HG02981 (cell line): Measurements from ENCODE around the gene COA7.
"Not testable (repeated sequence)": the region's sequence is repeated elsewhere in the genome, so short reads cannot be mapped to it uniquely, and the experiment has no call there.

Source experiments
- ATAC-seq: cut with Tn5 transposase; IDR thresholded peaks from one replicate; pipeline ENCODE4 v1.9.1; 2021; ENCODE audit warnings: mild to moderate bottlenecking, moderate library complexity; ENCODE audit not compliant: unreplicated experiment

Gene COA7

GRCh38 chr1:52706941-52707926, 9.1 kb upstream of the COA7 start:
- ATAC-seq = no peak

DNA sequence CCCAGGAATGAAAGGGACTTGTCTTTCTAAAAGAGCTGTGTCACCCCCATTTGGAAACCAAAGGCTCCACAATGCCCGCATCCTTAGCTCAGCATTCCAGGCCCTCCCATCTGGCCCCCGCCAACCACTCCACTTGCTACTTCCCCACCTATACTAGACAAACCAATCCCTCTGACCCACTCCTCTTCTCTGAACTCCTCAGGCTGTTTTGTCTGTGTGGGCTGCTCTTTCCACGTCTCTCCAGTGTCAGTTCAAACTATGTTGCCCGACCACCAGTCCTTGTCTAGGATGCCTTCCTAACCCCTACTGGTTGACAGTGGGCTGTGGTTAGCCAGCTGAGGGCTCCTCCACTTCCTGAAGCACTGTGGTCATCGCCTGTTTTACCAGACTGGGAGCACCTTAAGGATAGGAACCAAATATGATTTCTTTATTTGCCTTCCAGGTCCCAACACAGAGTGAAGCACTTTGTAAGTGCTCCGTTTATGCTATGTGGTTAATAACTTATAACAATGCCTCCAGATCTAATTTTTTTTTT, 8.1 kb upstream of the COA7 start:
- ATAC-seq = no peak

- peak; percentile 91 for ATAC-seq
These were observed 5.0 kb upstream of the COA7 start for GRCh38 chr1:52702886-52703787.

- ATAC-seq = no peak
These were observed 2.5 kb downstream of the COA7 start for GRCh38 chr1:52695627-52696026.

DNA sequence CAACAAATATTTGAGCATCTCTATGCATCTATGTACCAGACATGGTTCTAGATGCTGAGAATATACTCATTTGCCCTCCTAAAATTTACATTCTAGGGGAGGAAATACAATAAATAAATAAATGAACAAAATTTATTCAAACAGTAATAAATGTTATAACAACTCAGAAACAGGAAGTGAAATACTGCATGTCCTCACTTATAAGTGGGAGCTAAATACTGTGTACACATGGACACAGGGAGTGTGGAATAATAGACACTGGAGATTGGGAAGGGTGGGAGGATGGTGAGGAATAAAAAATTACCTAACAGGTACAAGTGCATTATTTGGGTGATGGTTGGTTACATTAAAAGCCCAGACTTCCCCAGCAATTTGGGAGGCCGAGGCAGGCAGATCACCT, 4.3 kb downstream of the COA7 start:
- ATAC-seq = no peak

GRCh38 chr1:52693351-52693750, 4.8 kb downstream of the COA7 start:
- not testable (repeated sequence) for ATAC-seq

GRCh38 chr1:52692697-52693096, 5.5 kb downstream of the COA7 start:
- ATAC-seq = no peak

GRCh38 chr1:52691821-52692220, 6.3 kb downstream of the COA7 start:
- no peak for ATAC-seq

DNA sequence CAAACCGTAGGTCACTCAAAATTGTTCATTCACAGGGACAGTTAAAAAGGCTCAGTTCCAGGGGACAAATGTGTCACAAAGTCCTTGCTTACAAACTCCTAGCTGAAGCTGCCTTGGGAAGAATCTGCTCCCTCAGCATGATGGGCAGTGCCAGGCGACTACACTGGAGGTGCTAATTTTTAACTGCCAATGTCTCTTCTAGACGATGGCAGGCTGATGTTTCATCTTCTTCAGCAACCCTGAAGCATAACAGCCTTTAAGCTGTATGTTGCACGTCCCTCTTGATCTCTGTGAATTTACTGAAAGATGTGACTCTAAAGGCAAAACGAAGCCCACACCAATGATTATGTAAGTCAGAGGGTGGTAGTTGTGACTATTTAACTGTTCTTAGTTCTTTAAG, 11.3 kb downstream of the COA7 start:
- ATAC-seq = no peak

DNA sequence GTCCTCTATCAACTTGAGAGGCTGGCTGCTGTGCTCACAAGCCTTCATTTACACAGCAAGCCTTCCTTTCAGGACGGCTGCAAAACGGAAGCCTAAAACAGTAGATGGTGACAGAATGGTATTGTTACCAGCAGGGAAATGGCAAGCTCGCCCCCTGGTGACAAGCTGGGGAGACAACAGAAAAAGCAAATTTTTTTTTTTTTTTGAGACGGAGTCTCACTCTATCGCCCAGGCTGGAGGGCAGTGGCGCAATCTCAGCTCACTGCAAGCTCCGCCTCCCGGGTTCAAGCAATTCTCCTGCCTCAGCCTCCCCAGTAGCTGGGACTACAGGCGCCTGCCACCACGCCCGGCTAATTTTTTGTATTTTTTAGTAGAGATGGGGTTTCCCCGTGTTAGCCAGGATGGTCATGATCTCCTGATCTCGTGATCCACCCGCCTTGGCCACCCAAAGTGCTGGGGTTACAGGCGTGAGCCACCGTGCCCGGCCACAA, 11.8 kb downstream of the COA7 start:
- peak; percentile 73 for ATAC-seq

- no peak for ATAC-seq
These were observed 13.6 kb downstream of the COA7 start for GRCh38 chr1:52684545-52684944.

DNA sequence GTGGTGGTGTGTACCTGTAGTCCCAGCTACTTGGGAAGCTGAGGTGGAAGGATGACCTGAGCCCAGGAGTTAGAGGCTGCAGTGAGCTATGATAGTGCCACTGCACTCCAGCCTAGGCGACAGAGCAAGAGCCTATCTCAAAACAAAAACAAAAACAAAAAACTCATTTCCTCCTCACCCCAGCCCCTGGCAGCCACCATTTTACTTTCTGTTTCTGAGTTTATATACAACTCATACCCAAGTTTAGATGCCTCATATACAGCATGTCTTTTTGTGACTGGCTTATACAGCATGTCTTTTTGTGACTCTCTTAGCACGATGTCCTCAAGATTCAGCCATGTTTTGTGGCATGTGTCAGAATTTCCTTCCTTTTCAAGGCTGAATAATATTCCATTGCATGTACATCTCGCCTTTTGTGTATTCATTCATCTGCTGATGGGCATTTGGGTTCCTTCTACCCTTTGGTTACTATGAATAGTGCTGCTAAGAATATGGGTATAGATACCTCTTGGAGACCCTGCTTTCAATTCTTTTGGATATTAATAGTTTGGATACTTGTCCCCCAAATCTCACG, 14.7 kb downstream of the COA7 start:
- no peak for ATAC-seq

- no peak for ATAC-seq
These were observed 17.0 kb downstream of the COA7 start for GRCh38 chr1:52681136-52681535.

GRCh38 chr1:52680353-52680752, 17.8 kb downstream of the COA7 start:
- no peak for ATAC-seq

DNA sequence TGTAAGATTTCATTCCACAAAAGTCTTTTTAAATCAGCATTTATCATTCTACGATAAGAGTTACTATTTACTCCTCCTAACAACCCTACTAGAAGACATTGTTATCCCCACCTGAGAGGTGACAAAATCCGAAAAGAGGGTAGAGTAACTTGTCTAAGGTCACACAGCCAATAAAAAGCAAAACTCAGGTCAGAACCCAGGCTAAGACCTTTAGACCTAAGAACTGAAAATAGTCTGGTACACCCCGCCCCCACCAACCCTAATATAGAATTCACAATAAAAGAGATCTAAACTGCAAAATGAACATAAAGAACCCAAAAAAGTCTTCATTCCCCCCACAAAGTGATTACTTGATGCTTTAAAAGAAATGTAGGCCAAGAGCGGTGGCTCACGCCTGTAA, 18.6 kb downstream of the COA7 start:
- ATAC-seq = no peak

DNA sequence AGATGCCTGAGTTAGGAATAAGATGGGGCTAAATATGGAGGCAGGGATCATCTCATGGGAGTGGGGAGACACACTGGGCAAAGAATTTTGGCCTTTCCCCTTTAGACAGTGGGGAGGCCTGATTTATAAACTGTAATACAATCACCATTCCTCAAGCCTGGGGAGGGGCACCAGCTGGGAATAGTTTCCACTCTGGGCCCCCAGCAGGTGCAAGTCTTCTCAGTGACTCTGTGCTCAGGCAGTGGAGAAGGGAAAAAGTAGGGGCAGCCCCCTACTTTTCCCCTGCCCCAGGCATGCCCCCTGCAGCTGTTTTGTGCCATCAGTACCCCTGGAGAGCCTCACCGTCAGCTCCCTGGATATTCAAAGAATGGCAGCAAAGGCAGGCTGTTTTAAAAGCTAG, 19.1 kb downstream of the COA7 start:
- ATAC-seq = no peak

- ATAC-seq = no peak
These were observed 20.9 kb downstream of the COA7 start for GRCh38 chr1:52677076-52677806.

- ATAC-seq = no peak
These were observed 21.8 kb downstream of the COA7 start for GRCh38 chr1:52676249-52676903.

- no peak for ATAC-seq
These were observed 23.4 kb downstream of the COA7 start for GRCh38 chr1:52674497-52675384.
